Stimulated activated CD8-positive, alpha-beta memory T cell treated with anti-CD3 and anti-CD28 coated beads, Interleukin-12 subunit alpha, Interleukin-12 subunit beta, amount 100 ng/mL, for 24 hours (primary cell): ENCODE measurements around the gene BPIFA3.
"Not testable (repeated sequence)": the region's sequence is repeated elsewhere in the genome, so short reads cannot be mapped to it uniquely, and the experiment has no call there.

Experiments
- DNase-seq: peaks from one replicate; pipeline ENCODE4 v3.0.0-alpha.2; 2020; ENCODE audit errors: extremely low read depth

The BPIFA3 gene

GRCh38 chr20:33217052-33217451 lies at the start of gene BPIFA3:
Gene BPIFA3, plus strand, starts transcription at chr20:33217352. Its CDS starts 185 bp downstream, at chr20:33217537.
- DNase-seq = no peak

- DNase-seq = no peak
Observed at GRCh38 chr20:33167859-33168258, 49.3 kb upstream of the BPIFA3 start, which contains the start of gene BPIFA2. Gene BPIFA2, plus strand, starts transcription at chr20:33168159. Its CDS starts 987 bp downstream, at chr20:33169146.

- no peak for DNase-seq
Observed at GRCh38 chr20:33169176-33169794, 47.9 kb upstream of the BPIFA3 start.

DNA sequence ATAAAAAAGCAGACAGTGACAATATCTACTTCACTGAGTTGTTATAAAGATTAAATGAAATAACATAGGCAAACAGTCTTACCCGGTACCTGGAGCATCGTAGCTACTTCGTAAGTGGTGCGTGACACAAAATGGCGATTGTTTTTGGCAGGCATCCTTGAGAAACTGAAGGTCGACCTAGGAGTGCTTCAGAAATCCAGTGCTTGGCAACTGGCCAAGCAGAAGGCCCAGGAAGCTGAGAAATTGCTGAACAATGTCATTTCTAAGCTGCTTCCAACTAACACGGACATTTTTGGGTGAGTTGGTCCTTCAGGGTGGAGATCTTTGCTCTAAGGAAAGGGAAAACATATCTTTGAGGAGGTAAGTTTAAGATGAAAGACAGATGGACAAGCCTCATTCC lies 44.4 kb upstream of the BPIFA3 start:
- no peak for DNase-seq

GRCh38 chr20:33175123-33175522 lies 42.0 kb upstream of the BPIFA3 start:
- DNase-seq = no peak

- no peak for DNase-seq
Observed at GRCh38 chr20:33176101-33176500, 41.1 kb upstream of the BPIFA3 start.

- no peak for DNase-seq
Observed at GRCh38 chr20:33177866-33178265, 39.3 kb upstream of the BPIFA3 start.

- no peak for DNase-seq
Observed at GRCh38 chr20:33178726-33179125, 38.4 kb upstream of the BPIFA3 start.

GRCh38 chr20:33180169-33180568 lies 37.0 kb upstream of the BPIFA3 start:
- no peak for DNase-seq

GRCh38 chr20:33181482-33182093 lies 35.6 kb upstream of the BPIFA3 start:
- no peak for DNase-seq

DNA sequence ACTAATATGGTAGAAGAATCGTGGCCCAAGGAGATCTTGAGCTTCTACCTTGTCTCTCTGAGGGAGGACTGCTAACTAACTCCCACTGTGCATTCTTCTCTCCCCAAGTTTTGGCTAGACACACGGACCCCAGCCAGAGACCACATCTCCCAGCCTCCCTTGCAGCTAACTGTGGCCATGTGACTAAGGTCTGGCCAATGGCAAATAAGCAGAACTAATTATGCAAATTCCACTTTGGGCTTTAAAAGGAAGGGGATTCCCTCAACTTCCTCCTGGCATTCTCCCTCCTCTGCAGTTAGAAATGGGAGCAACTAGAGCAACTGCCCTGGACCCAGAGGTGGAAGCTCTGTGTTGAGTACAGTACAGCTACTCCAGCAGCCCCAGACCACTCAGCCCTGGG lies 33.8 kb upstream of the BPIFA3 start:
- no peak for DNase-seq

DNA sequence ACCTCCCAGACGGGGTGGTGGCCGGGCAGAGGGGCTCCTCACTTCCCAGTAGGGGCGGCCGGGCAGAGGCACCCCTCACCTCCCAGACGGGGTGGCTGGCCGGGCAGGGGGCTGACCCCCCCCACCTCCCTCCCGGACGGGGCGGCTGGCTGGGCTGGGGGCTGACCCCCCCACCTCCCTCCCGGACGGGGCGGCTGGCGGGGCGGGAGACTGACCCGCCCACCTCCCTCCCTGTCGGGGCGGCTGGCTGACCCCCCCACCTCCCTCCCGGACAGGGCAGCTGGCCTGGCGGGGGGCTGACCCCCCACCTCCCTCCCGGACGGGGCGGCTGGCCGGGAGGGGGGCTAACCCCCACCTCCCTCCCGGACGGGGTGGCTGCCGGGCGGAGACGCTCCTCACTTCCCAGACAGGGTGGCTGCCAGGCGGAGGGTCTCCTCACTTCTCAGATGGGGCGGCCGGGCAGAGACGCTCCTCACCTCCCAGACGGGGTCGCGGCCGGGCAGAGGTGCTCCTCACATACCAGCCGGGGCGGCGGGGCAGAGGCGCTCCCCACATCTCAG lies 32.0 kb upstream of the BPIFA3 start:
- DNase-seq = not testable (repeated sequence)

GRCh38 chr20:33187491-33187890 lies 29.7 kb upstream of the BPIFA3 start:
- no peak for DNase-seq

DNA sequence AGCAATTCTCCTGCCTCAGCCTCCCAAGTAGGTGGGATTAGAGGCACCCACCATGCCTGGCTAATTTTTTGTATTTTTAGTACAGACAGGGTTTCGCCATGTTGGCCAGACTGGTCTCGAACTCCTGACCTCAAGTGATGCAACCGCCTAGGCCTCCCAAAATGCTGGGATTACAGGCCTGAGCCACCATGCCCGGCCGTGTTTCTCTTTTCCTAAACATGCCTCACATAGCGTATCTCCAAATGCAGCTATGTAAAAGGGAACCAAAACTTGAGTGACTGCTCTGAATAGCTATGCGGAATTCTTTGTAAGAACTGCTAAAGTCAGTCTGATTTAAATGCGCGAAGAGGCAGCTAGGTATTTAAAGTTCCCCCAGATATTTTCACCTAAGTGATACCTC lies 28.7 kb upstream of the BPIFA3 start:
- DNase-seq = no peak

GRCh38 chr20:33191484-33191883 lies 25.7 kb upstream of the BPIFA3 start:
- DNase-seq = no peak

- no peak for DNase-seq
Observed at GRCh38 chr20:33191955-33192354, 25.2 kb upstream of the BPIFA3 start.

- no peak for DNase-seq
Observed at GRCh38 chr20:33192912-33193501, 24.1 kb upstream of the BPIFA3 start.

DNA sequence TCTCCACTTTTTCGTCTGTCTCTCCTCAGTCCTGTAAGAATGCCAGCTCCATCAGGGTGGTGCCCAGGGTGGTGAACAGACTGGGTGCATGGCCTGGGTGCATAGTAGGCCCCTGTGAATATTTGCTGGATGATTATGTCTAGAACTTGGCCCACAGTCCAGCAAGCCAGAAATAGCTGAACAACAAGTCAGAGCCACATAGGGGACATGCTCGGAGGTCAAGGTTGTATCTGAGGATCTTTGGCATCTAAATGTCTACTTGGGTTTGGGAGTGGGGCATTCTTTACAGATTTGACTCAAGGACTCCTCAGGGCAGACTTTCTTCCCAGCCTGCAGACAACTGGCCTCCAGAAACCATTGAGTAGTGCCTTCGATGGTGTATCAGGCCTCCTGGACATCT lies 18.1 kb upstream of the BPIFA3 start:
- no peak for DNase-seq

- no peak for DNase-seq
Observed at GRCh38 chr20:33202451-33202850, 14.7 kb upstream of the BPIFA3 start.

DNA sequence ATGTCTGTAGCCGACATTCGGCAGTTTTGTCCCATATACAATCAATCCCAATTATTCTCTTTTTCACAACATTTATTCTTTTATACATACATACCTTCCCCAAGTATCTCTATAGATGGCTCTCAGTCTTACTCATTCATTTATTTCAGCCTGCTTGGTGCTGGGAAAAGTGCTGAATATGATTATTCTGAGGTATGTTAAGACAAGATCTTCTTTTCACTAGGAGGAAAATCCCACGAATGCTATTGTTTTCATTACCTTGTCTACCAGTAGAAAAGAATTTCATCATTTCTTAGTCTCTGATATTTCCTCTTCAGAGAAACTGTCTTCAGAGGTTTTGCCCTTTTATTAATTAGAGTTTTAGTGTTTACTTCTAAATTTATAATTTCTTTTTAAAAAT lies 13.7 kb upstream of the BPIFA3 start:
- no peak for DNase-seq

DNA sequence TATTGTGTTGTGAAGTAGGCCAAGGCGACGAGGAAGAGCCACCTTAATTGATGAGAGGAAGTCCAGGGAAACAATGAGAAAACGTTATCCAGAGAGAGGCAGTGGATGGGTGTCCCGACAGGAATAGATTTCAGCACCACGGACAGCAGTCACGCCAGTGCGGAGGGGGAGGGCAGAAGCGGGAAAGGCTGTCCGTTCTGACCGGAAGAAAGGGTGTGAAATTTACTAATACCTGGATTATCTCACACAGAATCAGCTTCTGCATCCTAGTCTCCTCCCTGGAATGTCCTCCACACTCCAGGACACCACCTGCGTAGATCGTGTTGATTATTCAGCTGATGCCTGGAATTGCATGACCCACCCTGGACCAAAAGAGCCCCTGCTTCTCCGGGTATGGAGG lies 7.4 kb upstream of the BPIFA3 start:
- no peak for DNase-seq

DNA sequence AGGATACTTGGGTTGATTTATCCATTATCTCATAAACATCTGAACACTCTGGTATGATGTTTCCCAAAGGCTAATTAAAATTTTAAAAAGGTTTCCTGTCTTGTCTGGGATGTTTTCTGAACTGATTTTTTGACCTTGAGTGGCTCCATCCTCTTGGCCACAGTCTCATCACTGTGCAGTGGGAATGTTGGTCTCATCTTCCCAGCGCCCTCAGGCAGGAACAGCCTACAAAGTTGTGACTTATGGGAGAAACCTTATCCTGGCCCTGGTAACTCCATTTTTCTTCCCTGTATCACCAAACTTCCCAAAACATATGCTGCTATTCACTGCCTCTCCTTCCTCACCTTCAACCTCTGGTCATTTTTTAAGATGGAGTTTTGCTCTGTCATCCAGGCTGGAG lies 6.8 kb upstream of the BPIFA3 start:
- DNase-seq = no peak

DNA sequence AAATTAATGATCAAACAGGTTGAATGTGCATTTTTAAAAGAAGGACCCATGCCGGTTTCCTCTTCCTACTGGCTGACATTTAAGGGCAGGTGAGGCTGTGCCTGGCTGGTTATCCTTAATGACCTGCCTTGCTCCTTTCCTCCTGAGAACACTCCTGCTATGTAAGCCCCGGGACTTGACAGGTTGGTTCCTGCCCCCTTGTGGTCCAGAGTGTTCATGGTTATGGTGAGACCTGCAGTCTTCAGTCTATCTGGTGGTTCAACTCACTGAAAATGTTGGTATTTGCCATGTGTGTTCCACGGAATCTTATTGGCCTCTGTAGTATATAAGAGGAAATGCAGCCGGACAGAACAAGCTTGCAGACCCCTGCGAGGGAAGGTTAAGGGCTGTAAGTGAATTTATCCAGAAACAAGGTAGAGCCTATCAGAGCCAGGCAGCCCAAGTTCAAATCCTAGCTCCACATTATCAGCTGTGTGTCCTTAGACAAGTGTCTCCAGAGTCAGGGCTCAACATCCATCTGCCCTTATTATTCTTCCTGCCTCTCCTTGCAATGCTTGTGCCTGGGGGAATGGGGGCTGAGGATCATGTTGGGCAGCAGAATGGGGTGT lies 5.2 kb upstream of the BPIFA3 start:
- no peak for DNase-seq
